ENCODE measurements around the gene MAST2. TPM values are rescaled to one million over a fixed set of nuclear protein-coding genes. Genes with fewer than 3 reads are reported as not detected.
A peak's percentile ranks its signal among the peaks of the same experiment; 100 is the strongest.

The MAST2 gene
- total and polyA plus RNA-seq, 2 experiments from 2014 or later, result 44.8 to 79.2 TPM

DNA sequence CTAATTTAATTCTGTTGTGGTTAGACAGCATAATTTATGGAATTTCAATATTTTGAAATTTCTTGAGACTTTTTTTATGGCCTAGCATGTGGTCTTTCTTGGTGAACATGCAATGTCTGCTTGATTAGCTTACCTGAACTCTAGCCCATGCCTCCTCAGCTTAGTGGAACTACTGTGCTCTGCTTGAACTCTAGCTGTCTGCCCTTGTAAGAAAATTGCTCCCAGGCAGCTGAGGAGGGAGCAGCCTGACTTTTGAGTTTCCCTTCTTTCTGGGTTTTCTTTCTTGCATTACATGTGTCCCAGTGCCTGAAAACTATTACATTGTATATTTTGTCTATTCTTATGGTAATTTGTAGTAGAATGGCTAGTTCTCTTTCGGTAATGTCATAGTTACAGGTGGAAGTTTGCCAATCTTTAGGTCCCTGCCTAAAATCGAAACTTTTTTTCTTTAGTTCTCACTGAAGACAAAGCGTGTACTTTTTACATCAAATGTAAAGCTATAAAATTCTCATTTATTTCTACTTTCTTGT is 105.3 kb downstream of the MAST2 start:
- DNase-seq (ENCODE audit: low read depth in 1 of 2, low spot score in 1 of 2), result peak in 1 of 2 donors; percentile 24
- Histone ChIP-seq H3K27ac (peak overlapping the region; percentile 22), H3K4me1 (ENCODE audit: low read depth) (peaks cover 46% of the 10 kb centered on the region), H3K9me3 (ENCODE audit: low read depth) (no peaks in the 10 kb centered on the region), H3K27me3 (no peaks in the 10 kb centered on the region), H3K36me3 (no peaks in the 10 kb centered on the region), H3K4me3 (no peak overlapping the region)
- TF ChIP-seq, protein P1, sequence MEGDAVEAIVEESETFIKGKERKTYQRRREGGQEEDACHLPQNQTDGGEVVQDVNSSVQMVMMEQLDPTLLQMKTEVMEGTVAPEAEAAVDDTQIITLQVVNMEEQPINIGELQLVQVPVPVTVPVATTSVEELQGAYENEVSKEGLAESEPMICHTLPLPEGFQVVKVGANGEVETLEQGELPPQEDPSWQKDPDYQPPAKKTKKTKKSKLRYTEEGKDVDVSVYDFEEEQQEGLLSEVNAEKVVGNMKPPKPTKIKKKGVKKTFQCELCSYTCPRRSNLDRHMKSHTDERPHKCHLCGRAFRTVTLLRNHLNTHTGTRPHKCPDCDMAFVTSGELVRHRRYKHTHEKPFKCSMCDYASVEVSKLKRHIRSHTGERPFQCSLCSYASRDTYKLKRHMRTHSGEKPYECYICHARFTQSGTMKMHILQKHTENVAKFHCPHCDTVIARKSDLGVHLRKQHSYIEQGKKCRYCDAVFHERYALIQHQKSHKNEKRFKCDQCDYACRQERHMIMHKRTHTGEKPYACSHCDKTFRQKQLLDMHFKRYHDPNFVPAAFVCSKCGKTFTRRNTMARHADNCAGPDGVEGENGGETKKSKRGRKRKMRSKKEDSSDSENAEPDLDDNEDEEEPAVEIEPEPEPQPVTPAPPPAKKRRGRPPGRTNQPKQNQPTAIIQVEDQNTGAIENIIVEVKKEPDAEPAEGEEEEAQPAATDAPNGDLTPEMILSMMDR (IDR thresholded peaks at IDR 0.05; ENCODE audit: low read depth, low read length), result no peak

DNA sequence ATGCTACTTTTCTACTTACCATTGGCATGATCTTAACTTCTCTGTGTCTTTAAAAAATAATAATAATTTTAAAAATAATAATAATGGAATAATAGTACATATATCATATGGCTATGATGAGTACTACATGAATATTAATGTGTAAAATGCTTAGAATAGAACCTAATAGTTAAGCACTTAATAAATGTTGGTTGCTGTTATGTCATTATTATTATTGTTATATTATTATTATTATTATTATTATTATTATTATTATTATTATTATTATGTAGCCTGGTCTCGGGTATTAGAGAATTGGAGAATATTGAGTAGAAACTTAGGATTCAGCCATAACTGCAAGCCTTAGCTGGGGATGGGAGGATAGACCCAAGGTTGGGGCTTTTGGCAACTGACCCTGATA is 108.2 kb downstream of the MAST2 start:
- Histone ChIP-seq H3K27ac (peak overlapping the region; percentile 97), H3K4me1 (ENCODE audit: low read depth) (peaks cover 65% of the 10 kb centered on the region), H3K36me3 (no peaks in the 10 kb centered on the region), H3K27me3 (no peaks in the 10 kb centered on the region), H3K4me3 (no peak overlapping the region), H3K9me3 (ENCODE audit: low read depth) (no peaks in the 10 kb centered on the region)
- TF ChIP-seq, protein P1 (IDR thresholded peaks at IDR 0.05; ENCODE audit: low read depth, low read length), result no peak
- no peak for DNase-seq (ENCODE audit: low read depth in 1 of 2, low spot score in 1 of 2)

DNA sequence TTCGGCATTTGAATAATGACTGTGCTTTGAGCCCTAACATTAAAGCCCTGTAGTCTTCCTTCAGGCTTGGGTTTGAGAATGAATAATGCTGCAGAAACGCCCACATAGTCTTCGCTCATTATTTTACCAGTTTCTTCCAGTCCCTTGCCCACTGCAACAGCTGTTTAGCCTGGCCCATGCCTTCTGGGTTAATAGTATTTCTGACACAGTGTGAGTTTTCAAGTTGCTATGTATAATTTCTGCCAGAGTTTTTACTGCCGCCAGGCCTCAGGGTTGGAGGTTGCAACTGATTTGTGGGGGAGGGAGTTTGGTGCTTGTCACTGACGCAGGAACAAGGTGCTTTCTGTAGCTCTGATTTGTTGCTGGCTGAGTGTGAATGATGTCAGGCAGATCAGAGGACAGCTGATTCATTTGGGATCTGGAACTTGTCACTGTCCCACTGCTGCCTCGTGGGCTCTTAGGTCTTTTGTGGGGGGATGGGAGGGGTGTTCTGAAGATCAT is 109.8 kb downstream of the MAST2 start:
- no peaks in the 10 kb centered on the region for H3K9me3 ChIP-seq (ENCODE audit: low read depth)
- no peaks in the 10 kb centered on the region for H3K27me3 ChIP-seq
- no peaks in the 10 kb centered on the region for H3K36me3 ChIP-seq
- peak overlapping the region; percentile 8 for H3K4me3 ChIP-seq
- TF ChIP-seq, protein P1 (IDR thresholded peaks at IDR 0.05; ENCODE audit: low read depth, low read length), result peak; percentile 19
- H3K4me1 ChIP-seq (ENCODE audit: low read depth), result peaks cover 64% of the 10 kb centered on the region
- peak; percentile 95 for DNase-seq (ENCODE audit: low read depth in 1 of 2, low spot score in 1 of 2)
- peak overlapping the region; percentile 97 for H3K27ac ChIP-seq

DNA sequence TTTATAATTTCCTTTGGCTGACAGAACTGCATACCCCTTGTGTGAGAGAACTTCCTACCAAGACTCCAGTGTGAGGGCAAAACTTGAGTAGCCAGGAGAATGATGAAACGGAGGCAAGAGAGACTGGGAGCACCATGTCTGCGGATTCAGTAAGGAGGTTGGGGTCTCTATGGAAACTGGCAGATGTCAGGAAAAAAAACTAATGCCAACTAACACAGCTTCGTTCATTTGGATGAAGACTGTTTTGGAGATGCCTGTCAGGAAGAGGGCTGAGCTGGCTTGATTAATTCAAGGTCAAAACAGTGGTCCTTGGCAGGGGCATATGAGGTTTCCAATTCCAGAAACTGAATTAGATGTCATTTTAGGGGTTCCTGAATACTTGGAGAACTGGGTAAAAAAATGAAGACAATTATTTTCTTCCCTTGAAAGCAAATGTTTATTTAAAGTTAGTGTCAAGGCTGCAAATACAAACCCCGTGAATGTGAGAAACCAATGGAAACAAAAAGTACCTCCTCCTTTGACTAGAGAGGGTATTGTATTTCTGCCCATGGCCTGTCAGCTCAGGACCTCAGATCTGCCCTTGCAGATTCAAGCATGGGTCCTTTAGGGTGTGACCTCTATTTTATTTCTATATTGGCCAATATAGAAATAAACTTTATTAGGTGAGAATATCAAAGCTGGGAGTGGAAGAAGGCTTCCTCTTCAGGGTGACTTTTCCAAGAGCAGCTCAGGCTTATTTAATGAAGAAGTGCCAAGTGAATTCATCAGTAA is 110.5 kb downstream of the MAST2 start:
- Histone ChIP-seq H3K36me3 (no peaks in the 10 kb centered on the region), H3K4me3 (peak overlapping the region; percentile 8), H3K9me3 (ENCODE audit: low read depth) (no peaks in the 10 kb centered on the region), H3K27me3 (no peaks in the 10 kb centered on the region), H3K27ac (peak overlapping the region; percentile 97), H3K4me1 (ENCODE audit: low read depth) (peaks cover 57% of the 10 kb centered on the region)
- TF ChIP-seq, protein P1 (IDR thresholded peaks at IDR 0.05; ENCODE audit: low read depth, low read length), result no peak
- DNase-seq (ENCODE audit: low read depth in 1 of 2, low spot score in 1 of 2), result peak in 1 of 2 donors; percentile 46

DNA sequence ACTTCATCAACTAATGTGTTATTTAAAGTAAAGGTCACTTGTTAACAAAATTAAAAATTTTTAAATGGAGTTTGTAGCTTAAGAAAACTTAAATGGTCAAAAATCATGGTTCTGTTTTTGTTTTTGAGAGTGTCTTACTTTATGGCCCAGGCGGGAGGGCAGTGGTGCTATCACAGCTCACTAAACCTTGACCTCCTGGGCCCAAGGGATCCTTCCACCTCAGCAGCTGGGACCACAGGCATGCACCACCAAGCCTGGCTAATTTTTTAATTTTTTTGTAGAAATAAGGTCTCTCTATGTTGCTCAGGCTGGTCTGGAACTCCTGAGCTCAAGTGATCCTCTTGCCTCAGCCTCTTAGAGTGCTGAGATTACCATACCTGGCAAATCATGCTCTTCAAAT is 111.4 kb downstream of the MAST2 start:
- no peaks in the 10 kb centered on the region for H3K27me3 ChIP-seq
- TF ChIP-seq, protein P1 (IDR thresholded peaks at IDR 0.05; ENCODE audit: low read depth, low read length), result no peak
- H3K4me3 ChIP-seq, result peak overlapping the region; percentile 8
- peaks cover 52% of the 10 kb centered on the region for H3K4me1 ChIP-seq (ENCODE audit: low read depth)
- no peak for DNase-seq (ENCODE audit: low read depth in 1 of 2, low spot score in 1 of 2)
- H3K9me3 ChIP-seq (ENCODE audit: low read depth), result no peaks in the 10 kb centered on the region
- H3K27ac ChIP-seq, result peak overlapping the region; percentile 97
- no peaks in the 10 kb centered on the region for H3K36me3 ChIP-seq

Data from cardiac muscle cell (in vitro differentiated cells and primary cell).